Measurements from ENCODE around the gene ASGR2. TPM values are rescaled to one million over a fixed set of nuclear protein-coding genes. Genes with fewer than 3 reads are reported as not detected.

Gene ASGR2
- total and polyA plus RNA-seq, 2 of the 13 experiments (the other 11 are each of a cell fraction or from before 2014, with no cell fraction given): 320 to 754 TPM

DNA sequence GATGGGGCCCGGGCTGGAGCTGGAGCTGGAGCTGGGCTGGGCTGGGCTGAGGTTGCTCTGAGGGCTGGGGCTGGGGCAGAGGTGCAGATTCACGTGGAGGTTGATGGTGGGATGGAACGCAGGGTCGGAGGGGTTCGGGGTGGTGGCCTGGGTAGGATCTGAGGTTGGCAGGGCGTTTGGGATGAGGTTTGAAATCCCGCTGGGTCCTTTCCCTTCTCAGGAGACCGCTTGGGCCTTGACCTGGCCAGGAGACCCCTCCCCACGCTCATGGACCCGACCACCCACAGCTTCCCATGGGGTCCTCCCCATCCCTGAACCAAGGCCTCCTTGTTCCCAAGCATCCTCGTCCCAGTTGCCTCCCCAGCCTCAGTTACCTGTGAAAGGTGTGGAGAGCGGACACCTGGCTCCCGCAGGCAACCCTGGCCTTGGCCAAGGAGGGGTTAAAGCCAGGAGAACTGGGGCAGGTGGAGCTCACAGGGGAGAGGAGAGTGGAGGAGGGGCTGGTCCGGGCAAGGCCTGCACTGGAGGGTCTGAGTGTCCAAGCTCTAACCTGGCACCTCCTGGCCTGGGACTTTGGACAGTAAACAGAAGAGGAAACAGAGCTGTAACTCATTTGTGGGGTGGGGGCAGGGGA is at the start of gene ASGR2 (continued):
- TF ChIP-seq, protein P1, sequence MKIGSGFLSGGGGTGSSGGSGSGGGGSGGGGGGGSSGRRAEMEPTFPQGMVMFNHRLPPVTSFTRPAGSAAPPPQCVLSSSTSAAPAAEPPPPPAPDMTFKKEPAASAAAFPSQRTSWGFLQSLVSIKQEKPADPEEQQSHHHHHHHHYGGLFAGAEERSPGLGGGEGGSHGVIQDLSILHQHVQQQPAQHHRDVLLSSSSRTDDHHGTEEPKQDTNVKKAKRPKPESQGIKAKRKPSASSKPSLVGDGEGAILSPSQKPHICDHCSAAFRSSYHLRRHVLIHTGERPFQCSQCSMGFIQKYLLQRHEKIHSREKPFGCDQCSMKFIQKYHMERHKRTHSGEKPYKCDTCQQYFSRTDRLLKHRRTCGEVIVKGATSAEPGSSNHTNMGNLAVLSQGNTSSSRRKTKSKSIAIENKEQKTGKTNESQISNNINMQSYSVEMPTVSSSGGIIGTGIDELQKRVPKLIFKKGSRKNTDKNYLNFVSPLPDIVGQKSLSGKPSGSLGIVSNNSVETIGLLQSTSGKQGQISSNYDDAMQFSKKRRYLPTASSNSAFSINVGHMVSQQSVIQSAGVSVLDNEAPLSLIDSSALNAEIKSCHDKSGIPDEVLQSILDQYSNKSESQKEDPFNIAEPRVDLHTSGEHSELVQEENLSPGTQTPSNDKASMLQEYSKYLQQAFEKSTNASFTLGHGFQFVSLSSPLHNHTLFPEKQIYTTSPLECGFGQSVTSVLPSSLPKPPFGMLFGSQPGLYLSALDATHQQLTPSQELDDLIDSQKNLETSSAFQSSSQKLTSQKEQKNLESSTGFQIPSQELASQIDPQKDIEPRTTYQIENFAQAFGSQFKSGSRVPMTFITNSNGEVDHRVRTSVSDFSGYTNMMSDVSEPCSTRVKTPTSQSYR (CRISPR knock-in tag; IDR thresholded peaks at IDR 0.05; ENCODE audit: borderline replicate concordance): peak; percentile 94
- TF ChIP-seq, protein P2, sequence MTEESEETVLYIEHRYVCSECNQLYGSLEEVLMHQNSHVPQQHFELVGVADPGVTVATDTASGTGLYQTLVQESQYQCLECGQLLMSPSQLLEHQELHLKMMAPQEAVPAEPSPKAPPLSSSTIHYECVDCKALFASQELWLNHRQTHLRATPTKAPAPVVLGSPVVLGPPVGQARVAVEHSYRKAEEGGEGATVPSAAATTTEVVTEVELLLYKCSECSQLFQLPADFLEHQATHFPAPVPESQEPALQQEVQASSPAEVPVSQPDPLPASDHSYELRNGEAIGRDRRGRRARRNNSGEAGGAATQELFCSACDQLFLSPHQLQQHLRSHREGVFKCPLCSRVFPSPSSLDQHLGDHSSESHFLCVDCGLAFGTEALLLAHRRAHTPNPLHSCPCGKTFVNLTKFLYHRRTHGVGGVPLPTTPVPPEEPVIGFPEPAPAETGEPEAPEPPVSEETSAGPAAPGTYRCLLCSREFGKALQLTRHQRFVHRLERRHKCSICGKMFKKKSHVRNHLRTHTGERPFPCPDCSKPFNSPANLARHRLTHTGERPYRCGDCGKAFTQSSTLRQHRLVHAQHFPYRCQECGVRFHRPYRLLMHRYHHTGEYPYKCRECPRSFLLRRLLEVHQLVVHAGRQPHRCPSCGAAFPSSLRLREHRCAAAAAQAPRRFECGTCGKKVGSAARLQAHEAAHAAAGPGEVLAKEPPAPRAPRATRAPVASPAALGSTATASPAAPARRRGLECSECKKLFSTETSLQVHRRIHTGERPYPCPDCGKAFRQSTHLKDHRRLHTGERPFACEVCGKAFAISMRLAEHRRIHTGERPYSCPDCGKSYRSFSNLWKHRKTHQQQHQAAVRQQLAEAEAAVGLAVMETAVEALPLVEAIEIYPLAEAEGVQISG (CRISPR knock-in tag; IDR thresholded peaks at IDR 0.05): peak; percentile 81
- TF ChIP-seq EED (CRISPR knock-in tag; IDR thresholded peaks at IDR 0.05): no peak
- TF ChIP-seq, protein P3, sequence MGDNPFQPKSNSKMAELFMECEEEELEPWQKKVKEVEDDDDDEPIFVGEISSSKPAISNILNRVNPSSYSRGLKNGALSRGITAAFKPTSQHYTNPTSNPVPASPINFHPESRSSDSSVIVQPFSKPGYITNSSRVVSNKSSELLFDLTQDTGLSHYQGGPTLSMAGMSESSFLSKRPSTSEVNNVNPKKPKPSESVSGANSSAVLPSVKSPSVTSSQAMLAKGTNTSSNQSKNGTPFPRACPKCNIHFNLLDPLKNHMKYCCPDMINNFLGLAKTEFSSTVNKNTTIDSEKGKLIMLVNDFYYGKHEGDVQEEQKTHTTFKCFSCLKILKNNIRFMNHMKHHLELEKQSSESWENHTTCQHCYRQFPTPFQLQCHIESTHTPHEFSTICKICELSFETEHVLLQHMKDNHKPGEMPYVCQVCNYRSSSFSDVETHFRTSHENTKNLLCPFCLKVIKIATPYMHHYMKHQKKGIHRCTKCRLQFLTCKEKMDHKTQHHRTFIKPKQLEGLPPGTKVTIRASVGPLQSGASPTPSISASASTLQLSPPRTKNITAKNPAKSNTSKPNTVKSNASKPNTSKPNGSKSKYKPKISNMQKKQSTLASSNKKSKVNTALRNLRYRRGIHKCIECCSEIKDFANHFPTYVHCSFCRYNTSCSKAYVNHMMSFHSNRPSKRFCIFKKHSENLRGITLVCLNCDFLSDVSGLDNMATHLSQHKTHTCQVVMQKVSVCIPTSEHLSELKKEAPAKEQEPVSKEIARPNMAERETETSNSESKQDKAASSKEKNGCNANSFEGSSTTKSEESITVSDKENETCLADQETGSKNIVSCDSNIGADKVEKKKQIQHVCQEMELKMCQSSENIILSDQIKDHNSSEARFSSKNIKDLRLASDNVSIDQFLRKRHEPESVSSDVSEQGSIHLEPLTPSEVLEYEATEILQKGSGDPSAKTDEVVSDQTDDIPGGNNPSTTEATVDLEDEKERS (CRISPR knock-in tag; IDR thresholded peaks at IDR 0.05): peak; percentile 95
- TF ChIP-seq PITX1 (CRISPR knock-in tag; IDR thresholded peaks at IDR 0.05): peak; percentile 93
- TF ChIP-seq ZNF816 (CRISPR knock-in tag; IDR thresholded peaks at IDR 0.05; ENCODE audit: borderline replicate concordance): no peak
- TF ChIP-seq ZNF260 (CRISPR knock-in tag; IDR thresholded peaks at IDR 0.05; ENCODE audit: borderline replicate concordance, low read depth): no peak
- TF ChIP-seq, protein P4, sequence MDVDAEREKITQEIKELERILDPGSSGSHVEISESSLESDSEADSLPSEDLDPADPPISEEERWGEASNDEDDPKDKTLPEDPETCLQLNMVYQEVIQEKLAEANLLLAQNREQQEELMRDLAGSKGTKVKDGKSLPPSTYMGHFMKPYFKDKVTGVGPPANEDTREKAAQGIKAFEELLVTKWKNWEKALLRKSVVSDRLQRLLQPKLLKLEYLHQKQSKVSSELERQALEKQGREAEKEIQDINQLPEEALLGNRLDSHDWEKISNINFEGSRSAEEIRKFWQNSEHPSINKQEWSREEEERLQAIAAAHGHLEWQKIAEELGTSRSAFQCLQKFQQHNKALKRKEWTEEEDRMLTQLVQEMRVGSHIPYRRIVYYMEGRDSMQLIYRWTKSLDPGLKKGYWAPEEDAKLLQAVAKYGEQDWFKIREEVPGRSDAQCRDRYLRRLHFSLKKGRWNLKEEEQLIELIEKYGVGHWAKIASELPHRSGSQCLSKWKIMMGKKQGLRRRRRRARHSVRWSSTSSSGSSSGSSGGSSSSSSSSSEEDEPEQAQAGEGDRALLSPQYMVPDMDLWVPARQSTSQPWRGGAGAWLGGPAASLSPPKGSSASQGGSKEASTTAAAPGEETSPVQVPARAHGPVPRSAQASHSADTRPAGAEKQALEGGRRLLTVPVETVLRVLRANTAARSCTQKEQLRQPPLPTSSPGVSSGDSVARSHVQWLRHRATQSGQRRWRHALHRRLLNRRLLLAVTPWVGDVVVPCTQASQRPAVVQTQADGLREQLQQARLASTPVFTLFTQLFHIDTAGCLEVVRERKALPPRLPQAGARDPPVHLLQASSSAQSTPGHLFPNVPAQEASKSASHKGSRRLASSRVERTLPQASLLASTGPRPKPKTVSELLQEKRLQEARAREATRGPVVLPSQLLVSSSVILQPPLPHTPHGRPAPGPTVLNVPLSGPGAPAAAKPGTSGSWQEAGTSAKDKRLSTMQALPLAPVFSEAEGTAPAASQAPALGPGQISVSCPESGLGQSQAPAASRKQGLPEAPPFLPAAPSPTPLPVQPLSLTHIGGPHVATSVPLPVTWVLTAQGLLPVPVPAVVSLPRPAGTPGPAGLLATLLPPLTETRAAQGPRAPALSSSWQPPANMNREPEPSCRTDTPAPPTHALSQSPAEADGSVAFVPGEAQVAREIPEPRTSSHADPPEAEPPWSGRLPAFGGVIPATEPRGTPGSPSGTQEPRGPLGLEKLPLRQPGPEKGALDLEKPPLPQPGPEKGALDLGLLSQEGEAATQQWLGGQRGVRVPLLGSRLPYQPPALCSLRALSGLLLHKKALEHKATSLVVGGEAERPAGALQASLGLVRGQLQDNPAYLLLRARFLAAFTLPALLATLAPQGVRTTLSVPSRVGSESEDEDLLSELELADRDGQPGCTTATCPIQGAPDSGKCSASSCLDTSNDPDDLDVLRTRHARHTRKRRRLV (CRISPR knock-in tag; IDR thresholded peaks at IDR 0.05): no peak
- TF ChIP-seq ZKSCAN5 (CRISPR knock-in tag; IDR thresholded peaks at IDR 0.05): no peak
- TF ChIP-seq ZFP1 (CRISPR knock-in tag; IDR thresholded peaks at IDR 0.05): no peak; the same call in 1 of the 2 replicates
- TF ChIP-seq, protein P5, sequence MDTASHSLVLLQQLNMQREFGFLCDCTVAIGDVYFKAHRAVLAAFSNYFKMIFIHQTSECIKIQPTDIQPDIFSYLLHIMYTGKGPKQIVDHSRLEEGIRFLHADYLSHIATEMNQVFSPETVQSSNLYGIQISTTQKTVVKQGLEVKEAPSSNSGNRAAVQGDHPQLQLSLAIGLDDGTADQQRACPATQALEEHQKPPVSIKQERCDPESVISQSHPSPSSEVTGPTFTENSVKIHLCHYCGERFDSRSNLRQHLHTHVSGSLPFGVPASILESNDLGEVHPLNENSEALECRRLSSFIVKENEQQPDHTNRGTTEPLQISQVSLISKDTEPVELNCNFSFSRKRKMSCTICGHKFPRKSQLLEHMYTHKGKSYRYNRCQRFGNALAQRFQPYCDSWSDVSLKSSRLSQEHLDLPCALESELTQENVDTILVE (CRISPR knock-in tag; IDR thresholded peaks at IDR 0.05): peak; percentile 77
- peak; percentile 85 for TF ChIP-seq POLR2G (IDR thresholded peaks at IDR 0.05; ENCODE audit: low read depth, low read length)
- no peak; the same call in 1 of the 2 replicates for TF ChIP-seq NKX3-1 (CRISPR knock-in tag; IDR thresholded peaks at IDR 0.05)
- peak; percentile 97 for TF ChIP-seq ZFX (CRISPR knock-in tag; IDR thresholded peaks at IDR 0.05; ENCODE audit: low read depth)
